ENCODE results near the gene SCRN1. TPM values are rescaled to one million over a fixed set of nuclear protein-coding genes. Genes with fewer than 3 reads are reported as not detected.

The SCRN1 gene
- total RNA-seq, 1 experiment from 2014 or later = 116 TPM

GRCh38 chr7:29885626-29886025 lies 104.0 kb downstream of the SCRN1 start:
- no TSS peak for BruUV-seq (replicated peaks)
- no peak overlapping the region for H3K4me3 Mint-ChIP-seq (ENCODE audit: low read depth, unreplicated experiment)
- H3K4me1 Mint-ChIP-seq (ENCODE audit: low read depth, unreplicated experiment) = no peaks in the 10 kb centered on the region

DNA sequence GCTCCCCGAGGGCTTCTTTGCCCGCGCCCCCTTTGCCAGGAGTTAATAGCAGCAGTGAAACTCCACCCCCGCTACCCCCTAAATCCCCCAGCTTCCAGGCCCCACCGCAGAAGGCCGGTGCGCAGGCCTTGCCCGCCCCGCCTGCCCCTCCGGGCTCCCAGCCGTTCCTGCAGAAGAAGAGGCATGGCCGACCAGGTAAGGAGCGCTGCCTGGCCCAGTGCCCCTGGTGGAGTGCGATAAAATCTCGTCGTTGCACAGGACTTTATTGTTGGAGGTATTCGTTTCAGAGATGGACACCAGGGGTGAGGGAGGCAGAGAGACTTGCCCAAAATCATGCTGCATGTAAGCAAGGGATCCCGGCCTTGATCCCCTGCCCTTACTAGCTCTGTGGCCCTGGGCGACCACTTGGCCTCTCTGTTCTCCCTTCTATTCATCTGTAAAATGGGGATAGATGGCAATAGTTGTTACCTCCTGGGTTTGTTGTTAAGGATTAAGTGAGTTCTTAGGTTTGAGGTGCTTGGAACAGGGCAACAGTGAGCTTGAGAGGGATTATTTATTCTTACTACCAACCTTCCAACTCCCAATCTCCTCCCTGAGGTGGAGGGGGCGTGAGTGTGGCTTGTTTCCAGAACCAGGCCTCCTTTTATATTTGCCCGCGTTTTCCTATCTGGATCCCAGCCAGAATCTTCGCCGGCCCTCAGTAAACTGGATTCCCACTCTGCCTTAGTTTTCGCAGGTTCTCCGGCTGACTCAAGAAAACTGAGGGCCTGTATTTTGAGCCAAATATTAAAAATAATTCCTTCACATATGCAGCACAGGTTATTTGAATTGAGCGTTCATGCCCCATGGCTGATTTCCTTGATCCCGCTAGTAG lies 105.0 kb downstream of the SCRN1 start:
- DNase-seq = no peak
- CTCF ChIA-PET = no interaction called here
- H3K9me3 Mint-ChIP-seq (ENCODE audit: low read depth, unreplicated experiment) = no peaks in the 10 kb centered on the region
- intact Hi-C loops (cut with micrococcal nuclease; ENCODE audit: unreplicated experiment) = no loop called here
- TF ChIP-seq, protein P1, sequence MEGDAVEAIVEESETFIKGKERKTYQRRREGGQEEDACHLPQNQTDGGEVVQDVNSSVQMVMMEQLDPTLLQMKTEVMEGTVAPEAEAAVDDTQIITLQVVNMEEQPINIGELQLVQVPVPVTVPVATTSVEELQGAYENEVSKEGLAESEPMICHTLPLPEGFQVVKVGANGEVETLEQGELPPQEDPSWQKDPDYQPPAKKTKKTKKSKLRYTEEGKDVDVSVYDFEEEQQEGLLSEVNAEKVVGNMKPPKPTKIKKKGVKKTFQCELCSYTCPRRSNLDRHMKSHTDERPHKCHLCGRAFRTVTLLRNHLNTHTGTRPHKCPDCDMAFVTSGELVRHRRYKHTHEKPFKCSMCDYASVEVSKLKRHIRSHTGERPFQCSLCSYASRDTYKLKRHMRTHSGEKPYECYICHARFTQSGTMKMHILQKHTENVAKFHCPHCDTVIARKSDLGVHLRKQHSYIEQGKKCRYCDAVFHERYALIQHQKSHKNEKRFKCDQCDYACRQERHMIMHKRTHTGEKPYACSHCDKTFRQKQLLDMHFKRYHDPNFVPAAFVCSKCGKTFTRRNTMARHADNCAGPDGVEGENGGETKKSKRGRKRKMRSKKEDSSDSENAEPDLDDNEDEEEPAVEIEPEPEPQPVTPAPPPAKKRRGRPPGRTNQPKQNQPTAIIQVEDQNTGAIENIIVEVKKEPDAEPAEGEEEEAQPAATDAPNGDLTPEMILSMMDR (IDR thresholded peaks at IDR 0.05; ENCODE audit: unreplicated experiment) = no peak
- H3K27me3 Mint-ChIP-seq (ENCODE audit: unreplicated experiment) = no peaks in the 10 kb centered on the region
- no peak overlapping the region for H3K27ac Mint-ChIP-seq (ENCODE audit: unreplicated experiment)
- no peak overlapping the region for H3K4me3 Mint-ChIP-seq (ENCODE audit: low read depth, unreplicated experiment)
- no peaks in the 10 kb centered on the region for H3K36me3 Mint-ChIP-seq (ENCODE audit: insufficient read depth, unreplicated experiment)
- no TSS peak for BruUV-seq (replicated peaks)
- H3K4me1 Mint-ChIP-seq (ENCODE audit: low read depth, unreplicated experiment) = no peaks in the 10 kb centered on the region

More at GRCh38 chr7:29885626-29886025, 104.0 kb downstream of the SCRN1 start:
- no peaks in the 10 kb centered on the region for H3K27me3 Mint-ChIP-seq (ENCODE audit: unreplicated experiment)
- no peak overlapping the region for H3K27ac Mint-ChIP-seq (ENCODE audit: unreplicated experiment)
- CTCF ChIA-PET = no interaction called here
- H3K9me3 Mint-ChIP-seq (ENCODE audit: low read depth, unreplicated experiment) = no peaks in the 10 kb centered on the region
- intact Hi-C loops (cut with micrococcal nuclease; ENCODE audit: unreplicated experiment) = no loop called here
- H3K36me3 Mint-ChIP-seq (ENCODE audit: insufficient read depth, unreplicated experiment) = no peaks in the 10 kb centered on the region
- DNase-seq = no peak
- TF ChIP-seq, protein P1 (IDR thresholded peaks at IDR 0.05; ENCODE audit: unreplicated experiment) = no peak

DNA sequence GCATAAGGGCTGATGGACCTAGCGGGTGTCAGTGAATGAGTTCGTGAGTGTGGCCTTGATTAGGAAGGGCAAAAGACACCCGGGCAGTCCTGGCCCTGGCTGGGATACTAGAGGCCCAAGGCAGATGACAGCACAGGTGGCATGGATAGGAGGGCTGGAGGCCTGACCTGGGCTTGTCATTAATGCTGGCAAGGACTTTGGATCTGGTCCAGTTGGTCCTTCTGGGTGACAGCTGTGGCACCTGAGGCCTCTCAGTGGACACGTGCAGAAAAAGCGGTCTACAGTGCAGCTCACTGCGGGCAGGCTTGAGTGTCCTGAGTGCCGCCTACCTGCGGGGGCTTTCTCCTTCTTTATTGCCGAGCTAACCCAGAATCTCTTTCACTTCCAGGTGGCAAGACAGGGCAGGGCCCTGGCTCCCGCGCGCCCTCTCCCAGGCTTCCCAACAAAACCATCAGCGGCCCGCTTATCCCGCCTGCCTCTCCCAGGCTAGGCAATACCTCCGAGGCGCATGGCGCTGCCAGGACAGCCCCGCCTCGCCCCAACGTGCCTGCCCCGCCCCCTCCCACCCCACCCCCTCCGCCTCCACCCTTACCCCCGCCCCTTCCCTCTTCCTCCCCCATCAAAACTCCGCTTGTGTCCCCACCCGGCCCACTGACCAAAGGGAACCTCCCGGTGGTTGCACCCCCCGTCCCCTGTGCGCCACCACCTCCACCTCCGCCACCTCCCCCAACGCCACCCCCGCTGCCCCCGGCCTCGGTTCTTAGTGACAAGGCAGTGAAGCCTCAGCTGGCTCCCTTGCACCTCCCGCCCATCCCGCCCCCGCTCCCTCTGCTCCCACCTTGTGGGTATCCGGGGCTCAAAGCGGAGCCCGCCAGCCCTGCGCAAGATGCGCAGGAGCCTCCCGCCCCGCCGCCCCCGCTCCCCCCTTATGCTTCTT lies 105.9 kb downstream of the SCRN1 start:
- CTCF ChIA-PET = no interaction called here
- H3K4me1 Mint-ChIP-seq (ENCODE audit: low read depth, unreplicated experiment) = no peaks in the 10 kb centered on the region
- no peak overlapping the region for H3K4me3 Mint-ChIP-seq (ENCODE audit: low read depth, unreplicated experiment)
- BruUV-seq (replicated peaks) = no TSS peak
- no peaks in the 10 kb centered on the region for H3K36me3 Mint-ChIP-seq (ENCODE audit: insufficient read depth, unreplicated experiment)
- DNase-seq = no peak
- no peaks in the 10 kb centered on the region for H3K9me3 Mint-ChIP-seq (ENCODE audit: low read depth, unreplicated experiment)
- no peak overlapping the region for H3K27ac Mint-ChIP-seq (ENCODE audit: unreplicated experiment)
- no peaks in the 10 kb centered on the region for H3K27me3 Mint-ChIP-seq (ENCODE audit: unreplicated experiment)
- intact Hi-C loops (cut with micrococcal nuclease; ENCODE audit: unreplicated experiment) = no loop called here
- TF ChIP-seq, protein P1 (IDR thresholded peaks at IDR 0.05; ENCODE audit: unreplicated experiment) = no peak

GRCh38 chr7:29882481-29882880 lies 107.1 kb downstream of the SCRN1 start:
- H3K4me3 Mint-ChIP-seq (ENCODE audit: low read depth, unreplicated experiment) = no peak overlapping the region
- H3K9me3 Mint-ChIP-seq (ENCODE audit: low read depth, unreplicated experiment) = no peaks in the 10 kb centered on the region
- no TSS peak for BruUV-seq (replicated peaks)
- DNase-seq = no peak
- intact Hi-C loops (cut with micrococcal nuclease; ENCODE audit: unreplicated experiment) = no loop called here
- no peaks in the 10 kb centered on the region for H3K36me3 Mint-ChIP-seq (ENCODE audit: insufficient read depth, unreplicated experiment)
- TF ChIP-seq, protein P1 (IDR thresholded peaks at IDR 0.05; ENCODE audit: unreplicated experiment) = no peak
- no peak overlapping the region for H3K27ac Mint-ChIP-seq (ENCODE audit: unreplicated experiment)
- H3K4me1 Mint-ChIP-seq (ENCODE audit: low read depth, unreplicated experiment) = no peaks in the 10 kb centered on the region
- no peaks in the 10 kb centered on the region for H3K27me3 Mint-ChIP-seq (ENCODE audit: unreplicated experiment)
- CTCF ChIA-PET = no interaction called here
